Left forelimb (tissue), 1 donor: ENCODE results near the gene UBE2G2.

Experiments used
- DNase-seq: peaks from one replicate; pipeline ENCODE4 v3.0.0-alpha.2; 2018; ENCODE audit warnings: low spot score

The UBE2G2 gene

DNA sequence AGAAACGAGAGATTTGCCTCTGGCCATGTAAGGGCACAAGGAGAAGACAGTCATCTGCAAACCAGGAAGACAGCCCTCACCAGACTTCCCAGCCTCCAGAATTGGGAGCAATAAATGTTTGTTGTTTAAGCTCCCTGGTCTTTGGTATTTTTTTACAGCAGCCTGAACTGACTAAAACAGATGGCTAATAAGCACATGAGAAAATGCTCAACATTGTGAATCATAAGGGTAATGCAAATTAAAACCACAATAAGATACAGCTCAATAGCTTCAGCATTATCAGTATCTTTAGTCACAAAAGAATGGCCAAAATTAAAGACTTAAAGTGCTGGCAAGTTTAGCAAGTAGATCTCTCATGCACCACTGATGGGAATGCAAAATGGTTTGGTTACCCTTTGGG, 11.7 kb downstream of the UBE2G2 start:
- DNase-seq, result no peak

DNA sequence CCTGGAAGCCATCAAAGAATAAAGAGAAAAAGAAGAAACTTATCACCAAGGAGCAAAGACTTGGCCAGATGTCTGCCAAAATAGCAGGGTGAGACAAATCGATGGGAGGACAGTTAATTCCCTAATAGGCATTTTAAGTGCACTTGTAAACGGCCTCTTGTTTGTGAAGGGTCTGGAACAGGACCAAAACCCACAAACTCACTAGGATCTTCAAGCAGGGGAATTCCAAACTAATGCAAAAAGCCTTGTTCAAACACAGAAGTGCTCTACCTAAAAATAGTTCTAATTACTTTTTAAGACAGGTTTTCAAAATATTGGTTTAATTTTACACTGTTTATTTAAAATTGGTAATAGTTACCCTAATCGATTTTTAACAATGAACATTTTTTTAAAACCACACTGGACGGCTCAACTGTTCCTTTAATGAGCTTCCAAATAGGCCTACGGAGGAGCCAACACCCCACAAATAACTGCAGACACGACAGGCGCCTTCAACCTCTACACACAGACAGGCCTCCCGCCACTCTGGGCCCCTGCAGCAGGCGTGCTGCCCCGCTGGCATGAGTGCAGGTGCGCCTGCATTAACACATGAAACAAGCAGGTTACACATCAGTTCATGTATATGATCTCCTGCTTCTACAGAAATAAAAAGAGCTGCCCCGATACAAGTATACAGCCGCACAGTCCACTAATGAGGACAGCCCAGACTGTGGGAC, 15.8 kb downstream of the UBE2G2 start:
- DNase-seq, result no peak

DNA sequence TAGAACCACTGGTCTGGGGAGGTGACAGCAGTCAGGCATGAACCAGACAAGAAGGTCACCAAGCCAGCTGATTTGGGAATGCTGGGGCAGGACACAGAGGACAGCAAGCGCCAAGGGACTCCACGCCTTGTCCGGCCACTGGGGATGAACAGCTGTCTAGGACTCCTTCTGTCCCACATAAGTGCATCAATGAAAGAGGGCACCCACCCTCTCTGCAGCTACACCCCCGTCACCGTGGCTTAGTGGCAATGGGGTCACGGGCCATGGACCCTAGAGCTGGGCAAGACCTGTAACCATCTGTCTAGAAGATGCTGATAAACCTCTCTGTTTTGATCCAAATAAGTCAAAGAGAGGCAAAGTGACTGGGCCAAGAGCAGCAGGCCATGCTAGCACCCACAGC, 16.8 kb downstream of the UBE2G2 start:
- DNase-seq, result no peak

DNA sequence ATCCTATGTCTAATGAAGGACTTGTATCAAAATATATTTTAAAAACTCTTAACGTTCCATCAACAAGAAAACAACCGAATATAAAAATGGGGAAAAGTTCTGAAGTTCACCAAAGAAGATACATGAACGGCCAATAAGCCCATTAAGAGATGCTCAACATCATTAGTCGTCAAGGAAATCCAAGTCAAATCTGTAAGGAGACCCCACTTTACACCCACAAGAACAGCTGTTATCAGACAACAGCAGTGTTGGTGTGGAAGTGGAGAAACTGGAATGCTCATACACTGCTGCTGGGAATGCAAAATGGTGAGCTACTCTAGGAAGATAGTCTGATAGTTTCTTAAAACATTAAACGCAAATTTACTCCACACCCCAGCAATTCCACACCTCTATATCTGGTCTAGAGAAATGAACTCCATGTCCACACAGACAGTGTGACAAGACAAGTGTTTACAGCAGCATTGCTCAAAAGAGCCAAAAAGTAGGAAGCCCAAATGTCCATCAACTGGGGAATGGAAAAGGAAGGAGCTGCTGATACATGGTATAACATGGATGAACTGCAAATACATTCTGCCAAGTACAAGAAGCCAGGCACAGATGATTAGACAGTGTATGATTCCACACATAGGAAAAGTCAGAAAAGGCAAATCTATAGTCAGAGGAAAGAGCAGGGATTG, 18.5 kb downstream of the UBE2G2 start:
- no peak for DNase-seq

DNA sequence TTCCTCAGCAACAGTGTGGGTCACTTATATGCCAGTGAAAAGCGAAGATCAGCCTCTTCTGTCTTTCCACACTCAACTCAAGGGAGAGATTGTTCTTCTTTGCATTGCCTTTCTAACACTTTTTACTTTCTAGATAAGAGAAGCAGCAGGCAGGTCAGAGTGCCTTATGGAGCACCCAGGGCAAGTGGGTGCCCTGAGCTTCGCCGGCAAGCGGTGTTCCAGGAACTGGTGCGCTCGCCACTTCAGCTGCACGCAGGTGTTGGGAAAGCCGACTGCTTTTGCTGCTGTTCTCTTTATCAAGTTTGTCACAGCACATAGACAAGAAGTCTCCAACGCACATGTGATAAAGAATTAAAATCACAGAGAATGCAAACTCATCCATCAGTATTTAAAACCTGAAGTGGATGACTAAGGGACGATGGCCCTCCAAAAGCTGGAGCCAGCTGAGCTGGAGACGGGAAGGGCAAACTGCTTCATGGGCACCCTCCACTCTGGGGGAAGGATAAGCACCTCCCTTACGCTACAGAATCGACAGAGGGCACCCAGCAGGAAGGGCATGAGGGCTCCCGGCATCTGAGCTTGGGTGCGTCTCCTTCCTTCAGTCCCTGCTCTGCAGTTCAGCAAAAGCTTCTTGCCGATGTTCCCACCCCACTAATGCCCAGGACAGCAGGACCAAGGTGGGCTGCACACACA, 20.7 kb downstream of the UBE2G2 start:
- no peak for DNase-seq

DNA sequence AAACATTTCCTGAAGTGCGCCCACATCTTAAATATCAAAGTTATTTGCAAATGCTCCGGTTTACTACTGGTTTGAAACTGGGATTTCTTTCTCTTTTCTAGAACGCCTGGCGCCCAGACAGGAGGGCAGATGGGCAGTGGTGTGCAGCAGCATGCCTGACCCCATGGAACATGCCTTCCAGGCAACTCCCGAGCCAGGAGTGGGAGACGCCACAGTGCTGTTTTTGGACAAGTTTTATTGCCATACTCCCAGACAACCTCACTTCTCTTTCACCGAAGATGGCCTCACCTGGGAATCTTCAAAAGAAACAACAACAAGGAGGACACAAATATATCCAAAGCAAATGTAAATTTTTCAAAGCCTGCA, 21.5 kb downstream of the UBE2G2 start:
- no peak for DNase-seq

DNA sequence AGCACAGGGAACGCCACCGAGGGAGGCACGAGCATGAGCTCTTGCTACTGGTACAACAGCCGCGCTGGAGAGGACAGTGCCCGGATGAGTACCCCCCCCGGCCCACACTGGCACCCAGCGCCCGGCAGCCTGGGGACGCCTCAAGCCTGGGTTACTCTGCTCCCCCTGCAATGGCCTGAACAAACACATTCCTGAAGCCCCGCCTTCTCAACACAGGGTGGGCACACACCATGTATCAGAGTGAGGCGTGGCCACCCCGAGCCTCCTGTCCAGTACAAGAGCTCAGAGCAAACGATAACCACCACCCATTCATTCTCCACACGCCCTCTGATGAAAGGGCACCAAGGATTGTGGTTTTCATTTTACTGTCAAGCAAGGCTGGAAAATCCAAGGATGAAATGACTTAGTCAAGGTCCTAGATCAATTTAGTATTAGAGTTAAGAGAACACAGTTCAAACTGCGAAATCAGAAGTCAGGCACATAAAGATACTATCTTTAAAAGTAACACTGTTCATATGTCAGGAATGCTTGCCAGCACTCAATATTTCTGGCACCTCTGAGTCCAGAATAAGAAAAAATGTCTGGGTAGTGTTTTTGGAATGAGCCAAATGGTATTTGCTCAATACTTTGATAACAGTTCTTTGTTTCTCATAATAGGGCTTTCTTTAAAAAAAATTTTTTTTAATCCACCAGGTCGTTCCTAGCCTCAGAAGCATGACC, 22.0 kb downstream of the UBE2G2 start:
- no peak for DNase-seq

DNA sequence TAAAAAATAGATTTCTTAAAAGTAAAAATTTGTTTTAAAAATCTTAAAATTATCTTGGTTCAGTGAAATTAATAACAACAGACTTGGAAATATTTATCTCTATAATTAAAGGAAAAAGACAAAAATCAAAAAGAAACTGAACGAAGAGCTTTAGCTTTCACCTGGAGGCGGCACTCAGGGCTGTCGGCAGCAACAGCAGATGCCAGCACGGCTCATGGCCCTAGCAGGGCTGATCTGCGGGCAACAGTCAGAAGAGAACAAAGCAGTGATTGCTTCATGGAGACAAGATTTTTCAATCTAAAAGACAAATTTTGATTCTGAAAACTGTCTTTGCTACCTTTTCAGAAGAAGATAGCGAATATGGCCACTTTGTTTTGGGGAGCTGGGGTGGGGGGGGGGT, 22.6 kb downstream of the UBE2G2 start:
- DNase-seq, result no peak

DNA sequence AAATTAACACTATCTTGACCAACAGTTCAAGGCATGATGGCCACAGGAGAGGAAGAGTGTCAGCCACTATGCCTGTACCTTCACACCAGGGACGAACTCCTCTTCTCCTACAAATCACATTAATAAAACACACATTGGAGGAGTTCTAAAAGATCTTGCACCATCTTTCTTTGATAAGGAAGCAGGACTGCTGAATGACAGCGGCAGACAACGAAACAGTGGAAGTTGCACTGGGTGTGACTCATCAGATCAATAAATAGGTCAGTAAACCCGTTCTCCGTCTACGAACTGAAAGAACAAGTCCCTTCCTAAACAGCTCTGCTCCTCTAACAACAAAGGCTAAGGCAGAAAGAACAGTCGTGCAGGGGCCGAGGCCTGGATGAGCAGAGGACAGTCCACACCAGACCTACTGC, 23.1 kb downstream of the UBE2G2 start:
- no peak for DNase-seq

DNA sequence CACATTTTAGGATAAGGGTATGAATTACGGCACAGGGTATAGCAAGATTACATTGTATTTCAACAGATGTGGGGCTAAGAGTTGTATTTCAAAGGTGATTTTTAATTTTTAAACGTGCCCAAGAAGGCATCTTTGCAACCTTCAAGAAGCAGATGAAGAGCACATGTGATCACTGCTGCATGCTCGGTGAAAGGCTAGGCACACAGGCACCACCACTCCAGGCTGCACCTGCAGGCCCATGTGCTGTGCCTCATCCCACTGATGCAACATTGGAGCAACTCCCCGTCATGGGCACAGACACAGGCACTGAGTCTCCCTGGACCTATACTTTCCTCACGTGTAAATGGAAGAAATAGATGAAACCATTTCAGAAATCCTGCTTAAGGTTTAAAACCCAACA, 23.5 kb downstream of the UBE2G2 start:
- DNase-seq, result no peak

DNA sequence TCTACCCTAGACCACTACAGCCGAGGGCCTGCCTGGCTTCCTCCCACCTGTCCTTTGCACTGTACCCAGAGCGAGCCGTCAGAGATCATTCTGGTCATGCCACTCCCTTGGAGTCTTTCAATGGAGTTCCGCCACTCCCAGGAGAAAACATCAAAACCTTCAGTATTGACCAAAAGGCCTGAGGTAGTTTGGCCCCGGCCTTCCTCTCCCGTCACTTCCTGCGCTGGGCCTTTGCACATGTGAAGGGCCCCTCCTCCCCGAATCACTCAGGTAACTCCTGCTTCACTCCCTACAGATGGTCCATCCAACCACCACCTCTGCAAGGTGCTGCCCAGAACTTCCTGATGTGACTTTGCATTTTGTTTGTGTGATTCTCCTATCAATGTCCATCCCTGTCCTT, 26.6 kb downstream of the UBE2G2 start:
- no peak for DNase-seq

DNA sequence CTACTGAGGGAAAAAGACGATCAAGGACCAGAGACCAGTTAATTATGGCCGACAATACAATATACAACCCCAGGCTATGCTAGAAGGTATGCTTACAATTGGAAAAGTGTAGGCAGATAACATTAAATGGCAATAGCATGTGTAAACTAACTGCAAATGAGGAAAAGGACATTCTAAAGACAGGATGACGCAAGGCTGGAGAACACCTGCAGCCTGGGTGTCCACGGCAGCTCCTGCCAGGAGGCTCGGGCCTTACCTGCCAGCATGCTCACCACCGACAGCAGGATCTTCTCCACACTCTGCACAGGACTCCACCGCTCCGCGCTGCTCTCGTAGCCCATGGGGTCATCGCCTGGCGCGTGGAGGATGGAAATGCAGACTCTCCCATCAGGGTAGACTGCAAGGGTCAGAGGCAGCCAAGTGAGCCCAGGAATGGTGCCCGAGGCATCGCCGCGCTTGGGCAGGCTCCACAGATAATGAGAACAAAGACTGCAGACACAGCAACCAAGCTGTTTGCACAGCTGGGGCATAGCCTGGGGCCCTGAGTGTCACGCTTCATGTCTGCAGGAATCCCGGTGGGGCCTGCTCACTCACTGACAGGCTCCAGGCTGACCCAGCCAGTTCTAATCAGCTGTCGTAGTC, 28.2 kb downstream of the UBE2G2 start:
- no peak for DNase-seq

DNA sequence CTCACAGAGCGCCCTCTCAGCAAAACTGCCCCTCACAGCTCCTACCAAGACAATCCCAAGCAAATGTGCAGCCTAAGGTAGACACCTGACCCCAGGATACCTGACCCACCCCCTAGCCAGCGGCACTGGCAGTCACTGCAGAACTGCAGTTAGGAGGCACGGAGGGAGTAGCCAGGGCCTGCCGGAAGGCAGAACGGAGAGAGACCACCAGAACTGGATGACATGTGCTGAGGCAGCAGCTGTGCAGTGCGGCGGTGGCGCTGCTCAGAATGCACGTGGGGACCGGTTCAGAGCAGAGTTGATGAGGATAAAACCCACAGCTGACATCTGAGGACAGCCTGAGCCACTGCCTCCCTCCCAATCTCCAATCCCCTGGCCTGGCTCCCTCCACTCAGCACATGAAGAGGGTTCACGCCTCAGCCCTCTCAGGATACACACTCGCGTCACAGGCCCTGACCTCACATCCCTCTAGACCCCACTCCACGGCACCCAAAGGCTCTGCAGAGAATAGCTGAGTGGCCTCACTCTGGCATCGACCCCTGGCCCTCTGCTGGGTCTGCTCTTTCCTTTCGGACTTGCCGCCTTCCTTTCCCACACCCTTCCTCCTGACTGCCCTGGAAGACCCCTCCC, 29.6 kb downstream of the UBE2G2 start:
- DNase-seq, result no peak

DNA sequence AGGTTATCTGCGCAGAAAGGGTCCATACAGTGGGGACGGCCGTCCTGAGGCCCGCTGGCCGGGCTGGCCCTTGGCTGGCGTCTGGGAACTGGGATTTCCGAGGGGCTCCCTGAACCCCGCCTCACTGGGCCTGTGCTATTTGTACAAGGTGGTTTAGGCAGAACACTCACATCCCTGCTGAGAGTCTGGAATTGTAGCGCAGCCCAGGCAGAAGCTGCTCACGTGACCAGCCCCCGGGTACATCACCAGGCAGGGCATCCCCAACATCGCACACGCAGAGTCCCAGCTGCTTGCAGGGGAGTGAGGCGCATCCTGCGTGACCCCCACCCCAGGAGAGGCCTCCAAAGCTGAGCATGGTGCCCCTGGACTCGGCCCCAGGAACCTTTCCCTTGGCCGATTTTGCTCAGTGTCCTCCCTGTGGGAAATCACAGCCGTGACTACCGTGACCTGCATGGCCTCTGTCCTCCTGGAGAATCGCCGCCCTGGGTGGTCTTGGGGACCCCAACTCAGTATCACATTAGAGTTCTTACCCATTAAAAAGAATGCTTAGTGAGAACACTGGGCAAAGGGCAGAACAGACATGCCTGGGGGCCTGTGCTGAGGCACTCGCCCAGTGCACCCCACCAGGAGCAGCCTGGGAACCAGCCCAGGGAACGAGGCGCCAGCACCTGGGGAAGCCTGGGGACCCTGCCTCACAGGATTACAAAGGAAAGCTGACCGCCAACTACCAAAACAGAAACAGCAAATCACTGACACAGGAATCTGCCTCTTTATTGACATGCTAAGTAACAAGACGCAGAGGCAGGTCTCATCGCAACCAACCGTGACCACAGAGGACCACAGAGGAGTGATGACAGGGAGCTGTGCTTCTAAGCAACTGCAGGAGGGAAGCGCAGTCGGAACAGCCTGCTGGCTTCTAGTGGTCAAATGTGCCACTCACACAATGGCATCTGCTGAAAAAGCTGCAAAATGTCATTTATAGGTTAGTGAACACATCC, 33.5 kb downstream of the UBE2G2 start:
- DNase-seq, result no peak

DNA sequence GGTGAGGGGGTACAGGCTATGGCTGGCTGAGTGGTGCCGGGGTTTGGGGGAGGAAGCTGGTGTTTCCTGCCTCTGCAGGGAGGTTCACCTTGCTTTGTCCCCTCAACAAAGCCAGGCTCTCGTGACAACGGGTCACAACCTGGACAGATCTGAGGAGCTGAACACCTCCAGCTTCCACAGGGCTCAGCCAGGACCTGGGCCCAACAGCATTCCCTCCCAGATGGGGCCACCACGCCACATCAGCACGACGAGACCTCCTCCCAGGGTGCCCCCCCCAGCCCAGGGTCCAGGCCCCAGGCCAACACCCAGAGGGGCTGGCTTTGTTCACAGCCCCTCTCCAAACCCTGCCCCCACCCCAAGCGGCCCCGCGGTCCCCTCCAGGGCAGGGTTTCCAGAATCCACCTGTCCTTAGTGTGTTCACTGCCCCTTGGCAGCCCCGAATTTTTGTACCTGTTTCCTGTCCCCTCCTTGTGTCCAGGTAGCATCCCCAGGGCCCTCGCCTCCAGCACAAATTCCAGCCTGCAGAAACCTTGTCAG, 34.7 kb downstream of the UBE2G2 start:
- DNase-seq, result no peak

DNA sequence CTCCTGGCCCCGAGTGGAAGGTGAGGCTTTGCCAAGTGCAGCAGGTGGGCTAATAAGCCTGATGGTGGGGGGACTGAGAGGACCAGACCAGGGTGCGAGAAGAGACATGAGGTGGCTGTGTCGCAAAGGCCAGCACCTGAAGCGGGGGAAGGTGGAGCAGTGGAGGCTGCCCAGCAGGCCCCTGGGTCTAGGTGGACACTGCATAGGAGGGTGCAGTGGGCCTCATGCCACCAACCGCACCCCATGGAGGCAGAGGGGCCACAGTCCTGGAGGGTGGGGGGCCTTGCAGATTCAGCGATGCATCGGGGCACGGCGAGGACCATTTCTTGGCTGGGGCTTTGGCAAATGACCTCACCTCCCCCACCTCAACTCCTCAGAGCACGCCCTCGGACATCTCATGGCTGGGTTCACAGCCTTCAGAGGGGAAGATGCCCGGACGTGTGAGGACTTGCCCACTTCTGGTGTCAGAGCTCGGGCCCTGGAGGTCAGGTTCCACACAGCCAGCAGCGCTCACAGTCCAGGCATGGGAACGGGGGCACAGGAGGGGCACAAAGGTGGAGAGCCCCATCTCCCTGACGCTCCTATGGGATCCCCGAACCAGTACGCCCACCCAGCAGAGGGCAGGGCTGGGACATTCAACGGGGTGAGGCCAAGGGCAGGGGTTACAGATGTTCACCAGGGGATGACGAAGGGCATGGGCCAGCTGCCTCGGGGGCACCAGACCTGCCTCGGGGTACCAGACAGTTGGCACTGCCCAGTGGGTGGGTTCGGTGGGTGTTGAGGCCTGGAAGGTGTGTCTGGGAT, 35.4 kb downstream of the UBE2G2 start:
- DNase-seq, result no peak

DNA sequence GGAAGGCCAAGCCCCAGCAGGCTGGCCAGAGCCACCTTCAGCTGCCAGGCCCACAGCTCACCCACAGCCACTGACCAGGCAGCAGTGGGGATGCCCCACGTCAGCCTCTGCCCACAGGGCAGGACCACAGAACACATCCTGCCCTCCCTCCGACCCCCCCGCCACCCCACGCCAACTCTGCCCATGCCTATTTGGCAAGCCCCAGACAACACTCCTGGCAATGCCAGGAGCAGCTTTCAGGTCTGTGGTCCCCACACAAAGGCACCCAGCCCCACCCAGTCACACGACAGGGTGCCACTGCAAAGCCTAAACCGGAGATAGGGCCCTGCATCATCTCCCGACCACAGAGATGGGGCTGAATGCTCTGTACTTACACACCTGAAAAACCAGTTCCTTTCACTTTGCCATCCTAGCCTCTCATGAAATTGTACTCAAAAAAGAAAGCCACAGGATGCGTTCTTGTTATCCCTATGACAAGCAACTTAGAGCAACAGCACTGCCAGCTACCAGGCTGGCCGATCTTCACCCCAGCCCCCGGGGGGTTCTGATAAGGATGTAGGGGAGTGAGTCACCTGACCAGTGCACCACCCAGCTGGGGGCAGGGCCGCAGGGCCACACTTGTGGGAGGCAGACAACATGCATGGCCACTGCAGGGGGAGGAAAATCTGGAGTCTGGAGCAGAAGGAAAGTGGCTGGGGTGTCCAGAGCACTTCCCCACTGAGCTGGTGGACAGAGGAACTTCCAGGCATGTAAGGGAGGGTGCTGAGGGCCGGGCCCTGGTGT, 36.2 kb downstream of the UBE2G2 start:
- no peak for DNase-seq
